G401 (cell line): ENCODE results near the gene ZNF593OS. TPM values are rescaled to one million over a fixed set of nuclear protein-coding genes. Genes with fewer than 3 reads are reported as not detected.
A peak's percentile ranks its signal among the peaks of the same experiment; 100 is the strongest.

Experiments used
- DNase-seq: peaks from one replicate; pipeline ENCODE4 v3.0.0-alpha.2; 2015; ENCODE audit warnings: low spot score
- in situ Hi-C: cut with HindIII; loops from 2 replicates; pipeline ENCODE4 v1.10.0; 2016; ENCODE audit warnings: low sequenced_read_pairs, mixed read lengths
- total RNA-seq: library from RNA; depleted of rRNA; stranded (reverse); fragments of >200 nt; shearing (Covaris generic); gene quantifications from 2 replicates; pipeline ENCODE4 v1.2.3, GENCODE V29; 2014

Gene ZNF593OS
- total RNA-seq, 1 experiment from 2014 or later, result not detected

DNA sequence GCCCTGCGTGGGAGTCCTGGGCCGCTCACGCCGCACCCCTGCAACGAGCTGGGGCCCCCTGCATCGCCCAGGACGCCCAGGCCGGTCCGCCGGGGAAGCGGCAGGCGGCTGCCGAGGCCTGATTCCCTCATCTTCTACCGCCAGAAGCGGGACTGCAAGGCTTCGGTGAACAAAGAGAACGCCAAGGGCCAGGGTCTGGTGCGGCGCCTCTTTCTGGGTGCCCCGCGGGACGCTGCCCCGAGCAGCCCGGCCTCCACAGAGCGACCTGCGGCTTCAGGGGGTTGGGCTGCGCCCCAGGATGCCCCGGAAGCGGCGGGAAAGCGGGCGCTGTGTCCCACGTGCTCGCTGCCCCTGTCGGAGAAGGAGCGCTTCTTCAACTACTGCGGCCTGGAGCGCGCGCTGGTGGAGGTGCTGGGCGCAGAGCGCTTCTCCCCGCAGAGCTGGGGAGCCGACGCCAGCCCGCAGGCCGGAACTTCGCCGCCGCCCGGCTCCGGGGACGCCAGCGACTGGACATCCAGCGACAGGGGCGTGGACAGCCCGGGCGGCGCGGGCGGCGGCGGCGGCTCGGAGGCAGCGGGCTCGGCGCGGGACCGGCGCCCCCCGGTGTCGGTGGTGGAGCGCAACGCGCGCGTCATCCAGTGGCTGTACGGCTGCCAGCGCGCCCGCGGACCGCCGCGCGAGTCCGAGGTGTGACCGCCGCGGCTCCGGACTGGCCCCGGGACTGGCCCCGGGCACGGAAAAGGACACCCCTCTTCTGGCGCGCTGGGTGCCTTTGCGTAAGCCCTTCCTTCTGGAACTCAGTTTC lies 10.0 kb downstream of the ZNF593OS start:
- in situ Hi-C loops, result no loop called here
- DNase-seq, result peak; percentile 28

DNA sequence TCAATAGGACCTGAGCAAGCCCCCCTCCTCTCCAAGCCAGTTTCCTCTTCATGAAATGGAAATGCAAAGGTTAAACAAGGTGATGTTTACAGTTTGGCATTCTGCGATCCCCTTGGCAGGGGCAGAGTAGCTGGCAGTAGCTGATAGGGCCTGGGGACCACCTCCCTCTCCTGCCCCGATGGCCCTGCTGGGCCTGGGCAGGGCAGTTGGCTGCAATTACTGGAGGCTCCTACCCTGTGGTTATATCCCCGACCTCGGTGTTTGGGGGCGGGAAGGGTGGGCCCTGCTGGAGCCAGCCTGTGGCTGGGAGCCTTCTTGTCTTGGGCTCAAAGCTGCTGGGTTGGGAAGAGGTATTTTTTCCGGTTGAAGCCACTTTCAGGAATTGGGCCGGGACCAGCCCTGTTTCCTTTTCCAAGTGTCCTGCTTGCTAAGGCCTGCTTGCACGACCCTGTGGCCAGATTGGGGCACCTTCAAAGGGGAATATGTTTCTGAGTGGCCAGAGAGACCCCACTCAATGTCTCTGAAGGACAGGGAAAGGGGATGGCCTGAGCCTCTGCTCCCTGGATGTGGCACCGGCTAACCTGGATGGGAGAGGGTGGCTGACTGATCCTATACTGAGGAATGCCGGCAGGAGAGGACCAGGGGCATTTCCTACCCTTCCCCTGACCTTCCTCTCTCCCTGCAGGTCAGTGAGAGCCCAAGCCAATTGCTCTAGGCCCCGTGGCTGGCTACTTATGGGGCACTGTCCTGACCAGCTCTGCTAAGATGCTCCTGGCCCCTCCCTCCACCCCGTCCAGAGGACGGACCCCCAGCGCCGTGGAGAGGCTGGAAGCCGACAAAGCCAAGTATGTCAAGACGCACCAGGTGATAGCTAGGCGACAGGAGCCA lies 10.9 kb downstream of the ZNF593OS start:
- DNase-seq, result no peak
- in situ Hi-C loops, result no loop called here

DNA sequence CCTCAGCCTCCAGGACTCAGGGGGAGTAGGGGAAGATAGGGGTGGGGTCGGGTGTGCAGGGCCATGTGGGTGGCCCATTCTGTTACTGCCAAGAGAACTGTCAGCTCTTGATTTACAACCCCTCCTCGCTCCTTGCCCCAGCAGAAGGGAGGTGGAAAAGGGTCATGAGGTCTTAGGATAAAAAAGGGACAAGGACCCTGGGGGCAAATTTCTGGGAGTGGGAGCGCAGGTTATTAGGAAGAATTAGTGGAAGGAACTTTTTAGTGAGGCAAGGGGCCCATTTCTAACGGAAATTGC lies 11.9 kb downstream of the ZNF593OS start:
- no peak for DNase-seq
- in situ Hi-C loops, result no loop called here

DNA sequence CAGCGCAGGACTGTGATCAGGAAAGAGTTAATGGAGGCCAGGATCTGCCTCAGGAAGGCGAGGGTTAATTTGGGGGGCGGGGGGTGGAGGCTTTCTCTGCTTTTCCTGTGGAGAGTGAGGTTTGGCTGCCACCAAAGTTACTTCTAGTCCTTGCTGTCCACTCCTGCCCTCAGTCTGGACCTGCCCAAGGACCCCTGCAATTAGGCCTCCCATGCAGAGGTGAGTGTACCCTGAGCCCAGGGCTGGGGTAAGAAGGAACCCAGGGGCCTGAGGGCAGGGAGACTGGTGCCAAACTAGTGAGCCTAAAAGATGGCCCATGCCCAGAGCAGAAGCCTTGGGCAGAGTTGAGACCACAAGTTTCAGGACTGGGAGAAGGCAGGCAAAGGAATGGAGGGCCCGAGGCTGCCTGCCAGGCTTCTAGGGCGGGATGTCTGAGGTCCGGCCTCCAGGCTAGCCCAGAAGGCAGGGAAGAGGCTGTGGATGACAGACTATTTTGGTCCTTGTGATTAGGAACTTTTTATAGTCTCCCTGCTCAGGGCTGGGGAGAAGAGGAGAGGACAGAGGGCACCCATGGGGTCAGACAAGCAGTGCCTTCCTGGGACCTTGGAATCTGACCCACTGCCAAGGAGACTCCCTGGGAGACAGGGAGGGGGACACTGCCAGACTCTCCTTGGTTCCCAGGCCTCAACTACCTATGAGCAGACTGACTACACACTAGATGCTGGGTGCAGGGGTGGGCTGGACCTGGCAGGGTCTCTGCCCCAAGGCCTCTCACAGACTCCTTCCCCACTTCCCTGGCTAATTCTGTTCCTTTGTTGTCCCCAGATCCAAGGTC lies 12.5 kb downstream of the ZNF593OS start, which contains the start of gene FAM110D:
Gene FAM110D (plus strand): TSS at position 172 of the 835 bp plus-strand sequence. CDS start 2,213 bp downstream, outside the sequence.
- no peak for DNase-seq
- in situ Hi-C loops, result no loop called here

DNA sequence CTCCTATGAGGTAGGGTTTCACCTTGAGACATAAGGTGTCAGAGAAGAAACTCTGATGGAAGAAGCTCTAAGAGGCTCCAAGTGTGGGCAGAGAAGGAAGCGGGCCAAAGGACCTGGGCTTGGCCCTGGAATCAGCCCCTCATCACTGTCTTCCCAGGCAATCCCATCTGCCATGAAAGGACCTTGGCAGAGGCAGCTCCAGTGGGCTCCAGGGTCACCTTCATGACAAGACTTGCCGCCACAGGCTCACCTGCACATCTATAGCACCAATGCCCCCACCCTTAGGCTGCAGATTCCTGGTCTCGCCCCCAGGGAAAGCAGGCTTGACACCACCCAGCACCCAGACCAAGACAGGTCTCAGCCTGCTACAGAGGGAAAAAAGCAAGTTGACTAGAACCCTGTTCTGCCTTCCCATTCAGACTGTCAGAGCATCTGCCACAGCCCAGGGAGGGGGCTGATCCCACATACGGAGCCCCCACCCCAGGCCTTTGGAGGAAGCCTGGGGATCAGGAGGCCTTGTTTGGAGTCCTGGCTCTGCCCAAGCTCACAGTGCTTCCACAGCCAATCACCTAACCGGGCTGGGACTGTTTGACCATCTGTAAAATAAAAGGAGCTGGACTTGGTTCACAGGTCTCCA lies 13.2 kb downstream of the ZNF593OS start:
- in situ Hi-C loops, result no loop called here

DNA sequence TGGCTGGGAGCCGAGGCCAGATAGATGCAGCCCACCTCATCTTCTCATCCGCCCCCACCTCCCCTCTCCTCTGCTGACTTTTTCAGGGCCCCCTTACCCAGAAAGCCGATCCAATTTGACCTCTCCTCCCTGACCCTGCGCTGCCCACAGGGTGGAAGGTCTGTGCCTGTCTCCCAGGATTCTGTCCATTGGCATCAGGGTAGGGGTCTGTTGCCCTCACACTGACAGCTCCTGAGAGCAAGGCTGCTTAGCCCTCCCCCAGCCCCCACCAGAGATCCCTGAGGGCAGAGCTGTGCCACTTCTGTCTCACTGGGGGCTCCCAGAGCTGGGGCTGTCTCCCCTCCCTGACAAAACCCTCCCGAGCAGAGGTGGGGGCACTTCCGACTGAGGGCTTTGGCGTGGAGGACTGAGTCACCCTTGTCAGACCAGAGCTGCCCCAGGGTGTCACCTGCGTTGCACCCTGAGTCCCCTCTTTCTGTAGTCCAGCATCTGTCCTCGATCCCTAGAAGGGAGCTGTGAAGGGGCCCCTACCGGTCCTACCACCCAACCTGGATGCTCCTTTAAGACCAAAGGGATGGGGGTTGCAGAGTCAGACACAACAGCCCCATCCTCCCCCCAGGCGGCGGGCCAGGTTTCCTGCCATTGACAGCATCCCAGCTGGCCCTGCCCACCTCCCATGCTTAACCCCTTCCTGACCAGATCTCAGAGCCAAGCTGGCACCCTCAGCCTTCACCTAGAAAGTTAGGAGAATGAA lies 15.2 kb downstream of the ZNF593OS start:
- DNase-seq, result no peak
- in situ Hi-C loops, result no loop called here

More for the DNA sequence above, 13.2 kb downstream of the ZNF593OS start:
- DNase-seq, result no peak

DNA sequence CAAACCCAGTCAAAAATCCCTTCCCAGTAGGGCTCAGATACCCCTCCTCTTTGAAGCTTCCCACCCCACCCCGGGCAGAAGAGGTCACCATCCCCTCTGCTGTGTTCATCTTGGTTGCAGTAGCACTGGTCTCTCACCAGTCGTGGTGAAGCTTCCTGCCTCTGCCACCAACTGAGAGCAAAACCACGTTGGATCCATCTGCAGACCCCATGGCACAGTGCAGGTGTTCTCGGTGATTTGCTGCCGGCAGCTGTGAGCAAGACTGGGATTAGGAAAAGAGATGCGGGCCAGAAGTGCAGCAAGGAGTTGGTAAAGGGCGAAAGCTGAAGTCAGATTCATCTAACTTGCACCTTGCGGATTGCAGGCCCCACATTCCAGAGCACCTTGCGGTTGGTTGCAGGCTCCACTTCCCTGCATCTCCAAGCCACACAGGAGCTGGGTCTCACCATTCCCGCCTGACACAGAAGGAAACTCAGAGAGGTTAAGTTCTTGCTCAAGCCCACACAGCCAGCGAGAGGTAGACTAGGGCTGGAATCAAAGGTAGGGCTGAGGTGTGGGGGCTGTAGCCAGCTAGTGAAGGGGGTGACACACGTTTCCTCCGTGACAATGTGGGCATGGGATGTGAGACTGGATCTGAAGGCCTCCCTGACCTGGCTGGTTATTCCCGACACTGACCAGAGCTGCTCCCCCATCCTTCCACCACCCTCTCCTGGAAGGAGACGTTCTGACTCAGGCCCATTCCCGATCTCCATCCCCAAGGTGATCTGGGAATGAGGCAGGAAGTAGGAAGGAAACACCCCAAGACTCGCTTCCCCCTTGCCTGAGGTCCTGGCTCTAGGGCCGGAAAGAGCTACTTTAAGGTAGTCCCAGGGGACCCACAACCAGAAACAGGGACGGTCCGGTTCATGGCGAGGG lies 16.0 kb downstream of the ZNF593OS start:
- in situ Hi-C loops, result no loop called here
- no peak for DNase-seq

DNA sequence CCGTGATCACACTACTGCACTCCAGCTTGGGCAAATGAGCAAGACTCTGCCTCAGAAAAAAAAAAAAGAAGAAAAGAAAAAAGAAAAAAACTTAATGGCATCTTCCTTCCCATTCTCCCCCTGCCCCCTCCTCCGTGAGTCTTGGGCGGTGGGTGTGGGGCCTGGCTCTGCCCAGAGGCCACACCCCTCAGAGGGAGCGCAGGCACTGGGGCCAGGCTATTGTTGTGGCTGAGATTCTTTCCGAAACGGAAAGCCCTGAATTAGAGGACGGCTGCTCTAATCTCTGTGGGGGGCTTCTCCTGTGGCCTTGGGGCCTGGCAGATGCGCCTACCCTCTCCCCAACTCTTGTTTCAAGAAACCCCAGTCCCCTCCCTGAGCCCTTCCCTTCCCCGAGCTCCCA lies 16.9 kb downstream of the ZNF593OS start:
- in situ Hi-C loops, result no loop called here
- DNase-seq, result no peak

DNA sequence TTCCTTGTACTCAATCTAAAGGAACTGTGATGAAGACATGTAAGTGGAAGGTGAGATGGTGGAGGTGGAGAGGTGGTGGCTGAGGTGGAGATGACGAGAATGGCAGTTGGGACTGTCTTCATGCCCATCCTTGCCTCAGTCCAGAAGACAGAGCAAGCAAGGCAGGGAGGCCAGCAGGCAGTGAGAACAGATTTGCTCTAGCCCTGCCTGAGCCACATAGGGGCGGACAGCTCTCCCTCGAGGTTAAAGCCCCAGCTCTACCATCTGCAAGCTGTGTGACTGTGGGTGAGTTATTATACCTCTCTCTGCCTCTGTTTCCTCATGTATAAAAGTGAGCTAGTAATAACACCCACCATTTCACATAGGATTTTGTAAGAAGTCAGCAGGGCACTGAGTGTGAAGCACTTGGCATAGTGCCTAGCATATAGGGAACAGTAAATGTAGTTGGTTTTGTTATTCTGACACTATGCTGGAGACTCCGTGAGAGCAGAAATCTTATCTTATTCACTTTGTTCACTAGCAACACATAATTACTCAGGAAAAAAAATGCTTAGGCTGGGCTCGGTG lies 17.6 kb downstream of the ZNF593OS start:
- no peak for DNase-seq
- in situ Hi-C loops, result no loop called here

DNA sequence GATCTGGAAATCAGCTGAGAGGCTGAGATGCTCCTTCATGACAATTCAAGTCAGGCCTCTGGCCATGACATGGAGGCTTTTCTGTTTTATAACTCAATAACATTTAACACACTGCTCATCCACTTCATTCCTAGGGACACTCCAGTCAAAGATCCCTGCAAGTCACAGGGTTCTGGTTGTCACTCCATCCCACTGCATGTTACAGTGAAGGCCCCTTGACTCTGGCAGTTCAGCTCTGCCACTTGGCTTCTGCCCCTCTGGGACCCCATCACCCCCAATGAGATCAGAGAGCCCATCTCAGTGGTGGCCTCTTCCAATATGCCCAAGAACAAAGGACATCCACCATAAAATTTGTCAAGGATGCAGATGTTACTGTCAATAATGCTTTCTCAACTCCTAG lies 22.7 kb downstream of the ZNF593OS start:
- no peak for DNase-seq
- in situ Hi-C loops, result no loop called here

DNA sequence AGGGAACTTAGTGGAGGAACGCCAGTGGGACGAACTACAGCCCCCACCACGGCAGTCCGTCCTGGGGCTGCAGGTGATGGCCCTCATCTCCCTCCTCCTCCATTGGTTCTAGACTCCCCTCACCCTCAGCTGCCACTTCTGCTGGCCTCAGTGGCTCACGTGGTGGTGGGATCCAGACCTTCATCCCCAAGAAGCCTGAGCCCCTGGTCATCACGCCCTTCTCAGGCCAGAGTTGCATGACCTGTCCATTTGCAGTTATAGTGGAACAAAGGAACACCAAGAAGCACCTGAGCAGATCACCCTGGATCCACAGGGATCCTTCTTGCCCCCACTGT lies 25.7 kb downstream of the ZNF593OS start:
- DNase-seq, result no peak
- in situ Hi-C loops, result no loop called here

DNA sequence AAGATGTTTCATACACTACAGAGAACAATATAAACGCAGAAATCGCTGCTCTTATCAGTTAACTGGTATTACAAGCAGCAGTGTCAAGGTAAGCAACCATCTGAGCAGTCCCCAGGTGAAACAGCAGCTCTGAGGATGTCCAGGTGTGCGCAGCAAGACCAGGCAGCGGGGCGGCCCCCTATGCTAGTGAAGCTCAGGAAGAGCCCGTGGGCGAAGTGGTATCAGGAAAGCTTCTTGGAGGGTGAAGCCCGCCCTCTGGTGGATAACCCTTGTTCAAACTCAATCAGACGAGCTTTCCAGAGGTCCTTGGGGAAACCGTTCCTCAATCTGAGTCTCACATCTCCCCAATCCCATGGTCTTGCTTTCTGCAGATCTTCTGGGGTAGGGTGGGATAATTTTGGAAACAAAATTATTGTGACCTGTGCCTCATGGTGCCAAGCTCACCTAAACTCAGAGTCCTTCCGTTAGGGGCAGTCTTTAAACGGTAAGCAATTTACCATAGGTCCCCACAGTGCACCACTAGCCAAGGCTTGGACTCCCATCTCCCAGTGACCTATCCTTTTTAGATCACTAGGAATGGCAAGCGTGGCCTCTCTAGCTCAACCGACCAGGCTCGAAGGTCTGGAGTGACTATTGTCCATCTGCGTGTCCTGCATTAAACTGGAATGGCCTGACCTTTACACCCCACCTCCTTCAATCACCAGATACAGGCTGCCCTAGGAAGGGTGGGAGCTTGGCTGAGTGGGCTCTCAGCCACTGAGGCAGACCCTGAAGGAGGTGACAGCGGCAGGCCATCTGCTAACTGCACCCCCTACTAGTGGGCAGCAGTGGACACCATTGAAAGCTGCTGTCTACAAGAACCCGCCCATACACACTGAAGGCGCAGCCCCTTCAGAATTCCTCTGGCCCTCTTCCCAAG lies 26.3 kb downstream of the ZNF593OS start:
- peak; percentile 89 for DNase-seq
- in situ Hi-C loops, result no loop called here

DNA sequence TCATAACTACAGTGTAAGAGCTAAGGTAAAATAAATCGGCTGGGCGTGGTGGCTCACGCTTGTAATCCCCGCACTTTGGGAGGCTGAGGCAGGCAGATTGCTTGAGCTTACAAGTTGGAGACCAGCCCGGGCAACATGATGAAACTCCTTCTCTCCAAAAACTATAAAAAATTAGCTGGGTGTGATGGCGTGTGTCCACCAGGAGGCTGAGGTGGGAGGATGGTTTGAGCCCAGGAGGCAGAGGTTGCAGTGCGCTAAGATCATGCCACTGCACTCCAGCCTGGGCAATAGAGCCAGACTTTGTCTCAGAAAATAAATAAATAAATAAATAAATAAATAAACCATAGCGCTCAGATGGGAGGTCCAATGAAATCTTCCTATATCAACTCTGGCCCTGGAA lies 29.5 kb downstream of the ZNF593OS start:
- in situ Hi-C loops, result no loop called here
- DNase-seq, result no peak

DNA sequence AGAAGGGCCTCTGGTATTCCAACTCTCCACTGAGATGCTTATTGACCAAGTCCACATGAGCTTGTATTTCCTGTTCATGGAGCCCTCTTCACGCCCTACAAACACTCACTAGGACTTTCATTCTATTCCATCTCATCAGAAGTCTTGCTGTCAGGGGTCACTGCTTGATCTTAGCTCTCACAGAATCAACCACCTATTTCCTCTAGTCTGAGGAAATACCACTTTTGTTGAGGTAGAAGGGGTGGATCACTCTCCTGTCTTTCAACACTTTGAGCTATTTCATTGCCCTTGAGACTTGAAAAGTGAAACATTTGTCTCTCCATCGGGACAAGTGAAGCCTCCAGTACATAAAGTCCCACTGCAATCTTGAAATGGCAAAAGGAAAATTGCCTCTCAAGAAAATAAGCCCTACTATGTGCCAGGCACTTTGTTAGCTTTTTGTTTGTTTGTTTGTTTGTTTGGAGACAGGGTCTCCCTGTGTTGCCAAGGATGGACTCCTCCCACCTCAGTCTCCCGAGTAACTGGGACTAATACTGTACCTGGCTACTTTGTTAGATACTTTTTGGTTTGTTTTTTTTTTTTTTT lies 32.6 kb downstream of the ZNF593OS start:
- no peak for DNase-seq

DNA sequence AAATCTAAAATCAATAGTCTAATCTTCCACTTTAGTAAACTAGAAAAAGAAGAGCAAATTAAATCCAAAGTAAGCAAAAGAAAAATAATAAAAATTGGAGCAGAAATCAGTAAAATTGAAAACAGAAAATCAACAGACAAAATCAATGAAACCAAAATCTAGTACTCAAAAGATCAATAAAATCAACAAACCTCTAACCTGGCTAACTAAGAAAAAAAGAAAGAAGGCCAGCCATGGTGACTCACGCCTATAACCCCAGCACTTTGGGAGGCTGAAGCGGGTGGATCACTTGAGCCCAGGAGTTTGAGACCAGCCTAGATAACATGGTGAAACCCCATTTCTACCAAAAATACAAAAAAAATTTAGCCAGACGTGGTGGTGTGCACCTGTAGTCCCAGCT lies 37.2 kb downstream of the ZNF593OS start:
- DNase-seq, result no peak
- in situ Hi-C loops, result no loop called here

More for the DNA sequence above, 32.6 kb downstream of the ZNF593OS start:
- in situ Hi-C loops, result no loop called here

DNA sequence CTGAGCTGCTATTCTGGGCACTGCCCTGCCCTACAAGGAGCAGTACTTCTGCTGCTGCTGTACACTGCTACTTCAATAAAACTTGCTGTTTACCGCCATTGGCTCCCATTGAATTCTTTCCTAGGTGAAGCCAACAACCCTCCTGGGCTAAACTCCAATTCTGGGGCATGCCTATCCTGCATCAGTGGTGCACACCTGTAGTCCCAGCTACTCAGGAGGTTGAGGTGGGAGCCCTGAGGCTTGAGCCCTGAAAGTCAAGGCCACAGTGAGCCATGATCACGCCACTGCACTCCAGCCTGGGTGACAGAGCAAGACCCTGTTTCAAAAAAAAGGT lies 38.8 kb downstream of the ZNF593OS start:
- no peak for DNase-seq

More for the DNA sequence above, 38.8 kb downstream of the ZNF593OS start:
- in situ Hi-C loops, result no loop called here
